ENCODE data around the gene TPI1. TPM values are rescaled to one million over a fixed set of nuclear protein-coding genes. Genes with fewer than 3 reads are reported as not detected.
"Not testable (repeated sequence)": the region's sequence is repeated elsewhere in the genome, so short reads cannot be mapped to it uniquely, and the experiment has no call there.

The TPI1 gene
- total RNA-seq, 4 donors from 2014 or later = 500 to 741 (median 604) TPM

DNA sequence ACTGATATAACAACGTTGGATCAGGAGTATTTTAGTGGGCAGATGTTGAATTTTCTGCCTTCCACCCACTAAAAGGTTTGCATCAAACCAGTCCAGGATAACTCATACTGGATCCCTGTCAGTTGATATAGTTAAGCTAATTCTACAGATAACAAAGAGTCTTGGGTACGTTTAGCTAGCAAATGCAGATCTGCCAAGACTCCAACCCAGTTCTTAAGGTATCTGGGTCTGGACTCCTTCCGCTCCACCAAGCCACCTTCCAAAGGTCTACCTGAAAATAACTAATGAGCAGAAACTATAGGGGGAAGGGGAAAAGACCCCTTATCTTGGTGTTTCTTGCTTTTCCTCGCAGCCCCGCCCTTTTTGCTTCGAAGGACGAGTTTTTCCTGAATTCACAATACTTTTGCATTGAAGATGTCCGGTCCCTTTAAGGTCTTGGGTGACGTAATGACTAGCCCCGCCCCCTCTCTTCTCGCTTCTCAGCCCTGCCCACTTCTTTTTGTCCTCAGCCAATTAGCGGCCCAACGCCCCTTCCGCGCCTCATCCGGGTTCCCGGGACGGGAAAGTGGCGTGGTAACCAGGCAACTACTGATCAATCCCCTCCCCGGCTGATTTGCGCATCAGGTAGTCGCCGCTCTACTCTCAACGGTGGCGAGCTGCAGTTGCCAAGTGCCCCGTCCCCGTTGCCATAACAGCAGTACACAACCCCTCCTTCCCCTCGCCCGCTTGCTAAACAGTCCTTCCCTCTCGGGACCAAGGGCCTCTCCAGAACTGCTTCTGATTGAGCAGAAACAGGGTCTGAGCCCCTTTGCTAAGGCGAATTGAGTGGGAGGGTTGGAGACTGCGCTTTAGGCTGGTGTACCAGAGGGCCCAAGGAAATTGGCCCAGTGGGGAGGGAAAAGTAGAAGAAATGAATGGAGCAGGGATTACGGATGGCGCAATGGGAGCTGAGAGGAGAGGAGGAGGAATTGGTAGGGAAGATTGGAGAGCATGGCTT lies 37.2 kb downstream of the TPI1 start, which contains the start of gene LRRC23:
Gene LRRC23 (plus strand): TSS at position 543 of the 997 bp plus-strand sequence. CDS start 812 bp downstream, outside the sequence.
- intact Hi-C loops (cut with DNase I; ENCODE audit: low total_unique reads) (loop anchor here (1.0 kb wide), 2 partner anchors 13 to 31 kb away; partner anchors contain the start of gene SPSB2), in situ Hi-C loops (cut with MboI; ENCODE audit: low sequenced_read_pairs in 4 of 4) (loop anchor here in 1 of 4 donors (25.0 kb wide), 1 partner anchor 208 kb away; the partner anchor contains the start of gene C1RL)
- peak; percentile 98 to 99 for ATAC-seq
- peak in 1 of 2 donors; percentile 32 for TF ChIP-seq POLR2A (IDR thresholded peaks at IDR 0.05)
- TF ChIP-seq, protein P1, sequence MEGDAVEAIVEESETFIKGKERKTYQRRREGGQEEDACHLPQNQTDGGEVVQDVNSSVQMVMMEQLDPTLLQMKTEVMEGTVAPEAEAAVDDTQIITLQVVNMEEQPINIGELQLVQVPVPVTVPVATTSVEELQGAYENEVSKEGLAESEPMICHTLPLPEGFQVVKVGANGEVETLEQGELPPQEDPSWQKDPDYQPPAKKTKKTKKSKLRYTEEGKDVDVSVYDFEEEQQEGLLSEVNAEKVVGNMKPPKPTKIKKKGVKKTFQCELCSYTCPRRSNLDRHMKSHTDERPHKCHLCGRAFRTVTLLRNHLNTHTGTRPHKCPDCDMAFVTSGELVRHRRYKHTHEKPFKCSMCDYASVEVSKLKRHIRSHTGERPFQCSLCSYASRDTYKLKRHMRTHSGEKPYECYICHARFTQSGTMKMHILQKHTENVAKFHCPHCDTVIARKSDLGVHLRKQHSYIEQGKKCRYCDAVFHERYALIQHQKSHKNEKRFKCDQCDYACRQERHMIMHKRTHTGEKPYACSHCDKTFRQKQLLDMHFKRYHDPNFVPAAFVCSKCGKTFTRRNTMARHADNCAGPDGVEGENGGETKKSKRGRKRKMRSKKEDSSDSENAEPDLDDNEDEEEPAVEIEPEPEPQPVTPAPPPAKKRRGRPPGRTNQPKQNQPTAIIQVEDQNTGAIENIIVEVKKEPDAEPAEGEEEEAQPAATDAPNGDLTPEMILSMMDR (IDR thresholded peaks at IDR 0.05 in 4 of 5, conservative IDR thresholded peaks at IDR 0.05 in 1 of 5) = no peak
- Histone ChIP-seq H3K27me3 (no peaks in the 10 kb centered on the region), H3K4me1 (peaks cover 9 to 12% of the 10 kb centered on the region in 2 donors), H3K9me3 (no peaks in the 10 kb centered on the region), H3K4me3 (peak within 1 kb of the TSS; percentile 67 to 91 (median 81)), H3K36me3 (no peaks in the 10 kb centered on the region), H3K27ac (peak within 1 kb of the TSS; percentile 69 to 82 (median 78))
- peak; percentile 91 to 94 for DNase-seq

DNA sequence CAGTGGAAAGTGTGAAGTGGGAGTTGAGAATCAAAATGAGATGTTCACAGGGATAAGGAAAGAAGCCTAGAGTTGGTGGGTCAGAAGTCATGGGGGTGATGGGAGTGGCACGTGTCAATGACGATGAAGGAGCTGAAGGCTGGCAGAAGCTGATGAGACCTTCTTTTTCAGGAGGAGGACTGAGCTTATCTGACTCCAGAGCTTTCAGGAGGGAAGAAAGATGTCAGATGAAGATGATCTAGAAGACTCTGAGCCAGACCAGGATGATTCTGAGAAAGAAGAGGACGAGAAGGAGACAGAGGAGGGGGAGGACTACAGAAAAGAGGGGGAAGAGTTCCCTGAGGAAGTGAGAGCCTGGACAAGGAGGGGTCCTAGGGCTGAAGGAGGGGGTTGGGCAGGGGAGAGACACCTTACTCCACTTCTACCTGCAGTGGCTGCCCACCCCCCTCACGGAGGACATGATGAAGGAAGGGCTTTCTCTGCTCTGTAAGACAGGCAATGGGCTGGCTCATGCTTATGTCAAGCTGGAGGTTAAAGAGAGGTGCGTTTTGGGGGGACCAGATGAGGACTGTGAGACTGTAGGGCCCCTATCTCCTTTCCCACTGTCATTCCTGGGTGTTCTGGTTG lies 38.2 kb downstream of the TPI1 start:
- intact Hi-C loops (cut with DNase I; ENCODE audit: low total_unique reads) = no loop called here
- TF ChIP-seq, protein P1 (IDR thresholded peaks at IDR 0.05 in 4 of 5, conservative IDR thresholded peaks at IDR 0.05 in 1 of 5) = no peak
- no peak for TF ChIP-seq POLR2A (IDR thresholded peaks at IDR 0.05)
- peaks cover 9 to 12% of the 10 kb centered on the region in 2 donors for H3K4me1 ChIP-seq
- no peaks in the 10 kb centered on the region for H3K9me3 ChIP-seq
- ATAC-seq (no peak), DNase-seq (no peak)
- no peaks in the 10 kb centered on the region for H3K36me3 ChIP-seq
- peak overlapping the region; percentile 69 to 82 (median 78) for H3K27ac ChIP-seq
- peak overlapping the region; percentile 67 to 91 (median 81) for H3K4me3 ChIP-seq
- H3K27me3 ChIP-seq = no peaks in the 10 kb centered on the region
- in situ Hi-C loops (cut with MboI; ENCODE audit: low sequenced_read_pairs in 4 of 4) = loop anchor here in 1 of 4 donors (25.0 kb wide), 1 partner anchor 207 kb away; the partner anchor contains the start of gene C1RL

DNA sequence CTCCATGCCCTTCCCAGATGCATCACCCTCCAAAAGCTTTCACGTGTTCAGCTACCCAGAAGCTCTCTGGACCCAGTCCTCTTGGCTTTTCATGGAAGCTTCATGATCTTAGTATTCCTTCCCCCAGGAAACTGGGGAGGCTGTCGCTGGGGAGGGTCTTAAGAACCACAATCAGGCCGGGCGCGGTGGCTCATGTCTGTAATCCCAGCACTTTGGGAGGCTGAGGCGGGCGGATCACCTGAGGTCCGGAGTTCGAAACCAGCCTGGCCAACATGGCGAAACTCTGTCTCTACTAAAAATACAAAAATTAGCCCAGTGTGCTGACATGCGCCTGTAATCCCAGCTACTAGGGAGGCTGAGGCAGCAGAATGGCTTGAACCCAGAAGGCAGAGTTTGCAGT lies 40.8 kb downstream of the TPI1 start:
- H3K36me3 ChIP-seq; H3K27me3 ChIP-seq; H3K4me3 ChIP-seq; intact Hi-C loops (cut with DNase I; ENCODE audit: low total_unique reads); DNase-seq; H3K9me3 ChIP-seq; ATAC-seq; H3K27ac ChIP-seq: not testable (repeated sequence)
- in situ Hi-C loops (cut with MboI; ENCODE audit: low sequenced_read_pairs in 4 of 4) = loop anchor here in 1 of 4 donors (25.0 kb wide), 1 partner anchor 204 kb away; the partner anchor contains the start of gene C1RL
- peaks cover 9 to 12% of the 10 kb centered on the region in 2 donors for H3K4me1 ChIP-seq

DNA sequence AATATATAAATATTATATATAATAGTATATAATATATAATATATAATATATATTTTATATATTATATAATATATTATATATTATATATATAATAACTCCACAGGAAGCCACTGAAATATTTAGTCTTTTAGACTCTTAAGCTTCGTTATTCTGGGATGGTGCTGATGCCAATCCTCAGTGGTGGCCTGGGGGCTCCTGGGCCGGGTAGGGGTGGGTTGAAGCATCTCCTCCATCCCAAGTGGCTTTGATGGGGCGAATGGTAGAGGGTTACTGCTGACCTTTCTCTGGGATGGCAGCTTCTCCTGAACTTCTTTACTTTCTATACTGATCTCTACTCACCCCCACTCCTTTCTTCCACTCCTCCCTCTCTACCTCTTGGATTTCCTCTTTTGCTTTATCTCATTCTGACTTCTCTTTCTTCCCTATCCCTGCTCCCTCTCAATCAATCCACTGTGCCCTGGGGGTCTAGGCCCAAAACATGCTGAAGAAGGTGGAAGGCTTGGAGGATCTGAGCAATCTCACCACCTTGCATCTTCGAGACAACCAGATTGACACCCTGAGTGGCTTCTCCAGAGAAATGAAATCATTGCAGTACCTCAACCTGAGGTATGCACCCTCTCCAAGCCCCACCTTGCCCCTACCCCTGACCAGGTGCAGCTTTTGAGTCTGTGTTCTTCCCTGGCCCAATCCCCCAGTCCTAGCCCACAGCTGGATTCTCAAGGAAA lies 42.3 kb downstream of the TPI1 start:
- in situ Hi-C loops (cut with MboI; ENCODE audit: low sequenced_read_pairs in 4 of 4) = loop anchor here in 1 of 4 donors (25.0 kb wide), 1 partner anchor 203 kb away; the partner anchor contains the start of gene C1RL

More for the DNA sequence above, 42.3 kb downstream of the TPI1 start:
- no peak overlapping the region for H3K4me3 ChIP-seq
- no peaks in the 10 kb centered on the region for H3K9me3 ChIP-seq
- peaks cover 8 to 11% of the 10 kb centered on the region in 2 donors for H3K4me1 ChIP-seq
- no peak for ATAC-seq
- no peak for DNase-seq
- H3K27ac ChIP-seq = no peak overlapping the region
- intact Hi-C loops (cut with DNase I; ENCODE audit: low total_unique reads) = no loop called here
- TF ChIP-seq, protein P1 (IDR thresholded peaks at IDR 0.05 in 4 of 5, conservative IDR thresholded peaks at IDR 0.05 in 1 of 5) = no peak
- no peak for TF ChIP-seq POLR2A (IDR thresholded peaks at IDR 0.05)
- H3K36me3 ChIP-seq = no peaks in the 10 kb centered on the region
- H3K27me3 ChIP-seq = peaks cover 6 to 12% (median 7%) of the 10 kb centered on the region in 3 donors
